ENCODE results near the gene SYT8. TPM values are rescaled to one million over a fixed set of nuclear protein-coding genes. Genes with fewer than 3 reads are reported as not detected.

SYT8 gene
- total and polyA plus RNA-seq, 5 experiments from 2014 or later = not detected

DNA sequence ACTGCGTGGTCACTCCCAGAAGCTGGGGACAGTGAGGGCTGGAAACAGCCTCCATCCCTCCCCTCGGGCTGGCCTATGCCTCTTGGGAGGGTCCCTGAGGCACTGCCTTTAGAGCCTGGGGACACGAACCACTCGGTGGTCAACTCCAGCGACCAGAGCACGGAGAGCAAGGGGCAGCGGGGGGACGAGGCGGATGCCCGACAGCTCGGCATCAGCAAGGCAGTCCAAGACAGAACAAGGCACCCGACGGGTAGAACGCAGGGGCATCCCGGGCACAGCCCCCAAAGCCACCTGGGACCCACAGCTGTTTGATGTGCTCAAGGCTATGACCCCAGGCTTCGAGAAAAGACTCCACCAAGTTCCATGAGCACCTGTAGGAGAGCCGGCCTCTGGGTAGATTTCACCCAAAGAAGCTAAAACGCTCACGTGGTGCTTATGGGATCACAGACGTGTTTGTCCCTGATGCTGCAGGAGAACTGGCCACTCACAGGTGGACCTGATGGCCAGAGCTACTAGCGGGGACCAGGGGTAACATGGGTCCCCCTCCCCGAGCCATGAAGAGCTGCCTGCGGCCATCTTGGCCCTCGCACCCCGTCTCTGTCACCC lies 17.6 kb downstream of the SYT8 start:
- peaks cover 0 to 4% (median 0%) of the 10 kb centered on the region in 3 donors for H3K36me3 Mint-ChIP-seq
- H3K27me3 Mint-ChIP-seq = no peaks in the 10 kb centered on the region
- POLR2A ChIA-PET = interaction anchor here (0.5 to 12.6 kb wide), 16 partner anchors 11 to 148 kb away, joined by 3 to 163 read pairs (median 8); partner anchors contain the start of genes MRPL23, PRR33 and TNNI2
- peak in 1 of 2 donors; percentile 6 for ATAC-seq
- H3K4me1 Mint-ChIP-seq = peaks cover 14 to 78% (median 77%) of the 10 kb centered on the region in 4 donors
- no peaks in the 10 kb centered on the region for H3K9me3 Mint-ChIP-seq
- DNase-seq = no peak
- peak overlapping the region; percentile 93 to 100 (median 98) for H3K27ac Mint-ChIP-seq
- peak overlapping the region; percentile 95 to 100 (median 99) for H3K4me3 Mint-ChIP-seq

DNA sequence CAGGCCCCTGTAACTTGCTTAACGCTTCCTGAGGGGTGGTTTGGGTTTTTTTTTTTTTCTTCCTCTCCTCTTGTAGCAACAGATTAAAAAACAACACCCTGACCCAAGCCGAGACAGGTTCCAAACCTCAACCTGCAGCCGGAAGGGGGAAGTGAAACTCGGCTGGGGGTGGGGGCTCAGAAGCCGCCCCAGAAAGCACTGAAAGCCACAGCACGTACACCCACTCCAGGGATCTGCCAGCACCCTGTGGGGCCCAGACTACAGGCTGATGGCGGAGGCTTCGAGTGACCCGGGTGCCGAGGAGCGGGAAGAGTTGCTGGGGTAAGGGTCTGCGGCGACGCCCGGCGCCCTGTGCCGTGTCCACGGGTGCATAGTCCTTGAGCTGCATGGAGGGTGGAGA lies 18.1 kb downstream of the SYT8 start, which contains the start of gene LSP1:
LSP1 (plus strand) TSS at position 208 of the 400 bp plus-strand sequence; CDS start at position 269, 61 bp downstream.
- DNase-seq (peak; percentile 51 to 92 (median 82)), ATAC-seq (peak; percentile 69 to 76)
- peaks cover 0 to 4% (median 3%) of the 10 kb centered on the region in 3 donors for H3K36me3 Mint-ChIP-seq
- H3K9me3 Mint-ChIP-seq = no peaks in the 10 kb centered on the region
- peak within 1 kb of the TSS; percentile 93 to 100 (median 98) for H3K27ac Mint-ChIP-seq
- H3K27me3 Mint-ChIP-seq = no peaks in the 10 kb centered on the region
- H3K4me1 Mint-ChIP-seq = peaks cover 14 to 77% (median 75%) of the 10 kb centered on the region in 4 donors
- peak within 1 kb of the TSS; percentile 95 to 100 (median 99) for H3K4me3 Mint-ChIP-seq
- POLR2A ChIA-PET = interaction anchor here (0.6 to 12.6 kb wide), 17 partner anchors 11 to 154 kb away, joined by 3 to 163 read pairs (median 8); partner anchors contain the start of genes MRPL23, PRR33 and TNNI2

GRCh38 chr11:1853376-1854131 lies 18.8 kb downstream of the SYT8 start:
- Mint-ChIP-seq H3K27ac (peak overlapping the region; percentile 93 to 100 (median 98)), H3K4me3 (peak overlapping the region; percentile 95 to 100 (median 99)), H3K4me1 (peaks cover 15 to 77% (median 72%) of the 10 kb centered on the region in 4 donors), H3K27me3 (no peaks in the 10 kb centered on the region), H3K9me3 (no peaks in the 10 kb centered on the region), H3K36me3 (peaks cover 0 to 9% (median 4%) of the 10 kb centered on the region in 3 donors)
- DNase-seq = no peak
- POLR2A ChIA-PET = interaction anchor here (0.6 to 12.6 kb wide), 19 partner anchors 8 to 298 kb away, joined by 3 to 163 read pairs (median 8); partner anchors contain the start of genes MRPL23, PRR33 and TNNI2
- no peak for ATAC-seq

GRCh38 chr11:1854132-1854948 lies 19.6 kb downstream of the SYT8 start:
- Mint-ChIP-seq H3K27me3 (no peaks in the 10 kb centered on the region), H3K36me3 (peaks cover 0 to 12% (median 4%) of the 10 kb centered on the region in 3 donors), H3K27ac (peak overlapping the region; percentile 93 to 100 (median 98)), H3K4me3 (peak overlapping the region; percentile 95 to 100 (median 99)), H3K9me3 (no peaks in the 10 kb centered on the region), H3K4me1 (peaks cover 20 to 75% (median 67%) of the 10 kb centered on the region in 4 donors)
- POLR2A ChIA-PET = interaction anchor here (0.7 to 12.6 kb wide), 16 partner anchors 8 to 297 kb away, joined by 3 to 163 read pairs (median 12); partner anchors contain the start of genes MRPL23 and PRR33
- DNase-seq = no peak
- no peak for ATAC-seq

DNA sequence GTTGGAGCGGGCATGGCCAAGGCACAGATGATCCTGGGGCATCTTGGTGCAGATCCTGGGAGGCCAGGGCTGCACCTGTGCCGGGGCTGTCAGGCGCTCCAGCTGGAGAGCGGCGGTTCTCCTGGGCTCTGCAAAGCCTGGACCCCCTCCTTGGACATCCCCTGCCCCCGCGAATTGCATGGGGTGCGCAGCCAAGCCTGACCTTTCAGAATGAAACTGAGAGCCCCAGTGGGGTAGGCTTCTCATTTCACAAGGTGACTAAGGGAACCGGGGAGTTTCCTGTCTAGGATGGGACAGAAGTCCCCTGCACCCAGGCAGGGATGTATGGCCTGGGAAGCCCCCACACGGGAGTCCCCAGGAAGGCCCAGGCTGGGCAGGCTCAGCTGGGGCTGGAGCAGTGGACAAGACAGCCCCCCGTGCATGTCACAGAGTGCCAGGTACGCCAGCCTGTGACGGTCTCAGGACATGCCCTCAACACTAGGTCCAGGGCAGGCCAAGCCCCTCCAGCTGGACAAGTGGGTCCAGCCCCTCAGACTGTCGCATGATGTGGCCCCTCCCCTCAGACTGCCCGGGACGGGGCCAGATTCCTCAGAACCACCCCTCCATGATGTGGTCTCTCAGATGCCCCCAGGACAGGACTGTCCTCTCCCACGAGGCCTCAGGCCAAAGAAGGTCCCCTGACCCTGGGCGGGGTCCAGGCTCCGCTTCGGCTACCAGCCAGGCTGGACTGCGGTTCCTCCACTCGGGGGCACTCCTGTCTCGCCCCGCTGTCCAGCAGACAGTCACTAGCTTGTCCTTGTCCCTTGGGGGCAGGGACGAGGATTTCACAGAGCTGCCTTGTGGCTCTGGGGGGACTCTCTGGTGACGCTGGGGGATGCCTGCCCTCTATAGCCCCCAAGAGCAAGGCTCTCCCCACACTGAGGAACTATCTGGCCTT lies 20.4 kb downstream of the SYT8 start:
- Mint-ChIP-seq H3K4me1 (peaks cover 20 to 68% (median 60%) of the 10 kb centered on the region in 4 donors), H3K4me3 (peak overlapping the region; percentile 61 to 100 (median 98)), H3K27ac (peak overlapping the region in 7 of 10 donors; percentile 34 to 90 (median 48)), H3K27me3 (no peaks in the 10 kb centered on the region), H3K9me3 (no peaks in the 10 kb centered on the region), H3K36me3 (peaks cover 0 to 14% (median 4%) of the 10 kb centered on the region in 3 donors)
- POLR2A ChIA-PET = interaction anchor here (1.1 to 12.6 kb wide), 9 partner anchors 9 to 100 kb away, joined by 3 to 163 read pairs (median 14); partner anchors contain the start of gene PRR33
- DNase-seq (no peak), ATAC-seq (no peak)

DNA sequence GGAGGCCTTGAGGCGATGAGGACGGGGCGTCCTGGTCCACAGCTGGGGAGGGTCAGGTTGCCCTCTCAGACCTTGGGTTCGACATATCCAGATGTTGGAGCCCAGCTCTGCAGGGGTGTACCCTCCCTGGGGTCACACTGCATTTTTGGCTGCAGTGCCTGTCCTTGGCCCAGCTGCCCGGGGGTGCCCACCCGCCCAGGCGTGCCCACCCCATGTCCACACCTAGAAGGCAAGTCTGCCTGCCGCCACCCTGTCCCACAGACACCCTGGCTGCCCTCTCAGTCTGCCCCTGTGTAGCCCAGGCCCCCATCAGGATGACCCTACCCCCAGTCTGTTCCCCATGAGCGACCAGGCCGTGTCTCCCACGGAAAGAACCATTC lies 21.1 kb downstream of the SYT8 start:
- no peaks in the 10 kb centered on the region for H3K27me3 Mint-ChIP-seq
- H3K36me3 Mint-ChIP-seq = peaks cover 0 to 14% (median 4%) of the 10 kb centered on the region in 3 donors
- H3K4me1 Mint-ChIP-seq = peaks cover 20 to 61% (median 53%) of the 10 kb centered on the region in 4 donors
- H3K4me3 Mint-ChIP-seq = peak overlapping the region; percentile 34 to 100 (median 46)
- POLR2A ChIA-PET = interaction anchor here (1.6 to 12.6 kb wide), 5 partner anchors 10 to 100 kb away, joined by 4 to 163 read pairs (median 24); partner anchors contain the start of gene PRR33
- peak overlapping the region; percentile 14 to 90 (median 64) for H3K27ac Mint-ChIP-seq
- DNase-seq (no peak), ATAC-seq (no peak)
- no peaks in the 10 kb centered on the region for H3K9me3 Mint-ChIP-seq

DNA sequence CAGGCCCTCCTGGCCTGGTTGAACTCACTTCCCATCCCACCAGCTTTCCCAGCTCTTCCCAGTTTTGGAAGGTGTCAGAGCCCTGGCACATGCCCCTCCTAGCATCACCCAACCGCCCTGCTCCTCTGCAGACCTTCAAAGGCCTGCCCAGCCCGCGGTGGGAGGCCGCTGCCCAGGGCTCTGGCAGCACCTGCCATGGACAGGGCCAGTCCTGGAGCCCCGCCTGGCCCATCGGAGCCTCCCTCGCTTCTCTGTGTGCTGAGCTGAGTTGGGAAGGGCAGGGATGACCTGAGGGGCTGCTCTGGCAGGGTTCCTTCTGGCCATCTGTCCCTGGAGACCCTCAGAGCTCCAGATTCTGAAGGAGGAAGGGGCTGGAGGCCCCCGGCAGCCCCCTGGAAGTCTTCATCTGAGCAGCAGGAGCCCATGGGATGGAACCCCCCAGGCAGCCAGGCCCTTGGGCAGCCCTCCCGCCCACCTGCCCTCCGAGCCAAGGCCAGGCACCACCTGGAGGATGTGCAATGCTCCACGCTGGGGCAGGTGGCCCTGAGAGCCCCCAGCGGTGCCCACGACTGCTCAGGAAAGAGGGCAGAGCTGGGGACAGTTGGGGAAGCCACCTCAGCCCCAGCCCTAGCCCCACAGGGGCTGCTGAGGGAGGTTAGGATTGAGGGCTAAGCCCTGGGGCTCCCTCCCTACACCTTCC lies 21.7 kb downstream of the SYT8 start:
- H3K36me3 Mint-ChIP-seq = peaks cover 0 to 14% (median 4%) of the 10 kb centered on the region in 3 donors
- H3K4me1 Mint-ChIP-seq = peaks cover 20 to 55% (median 47%) of the 10 kb centered on the region in 4 donors
- no peak for ATAC-seq
- H3K27me3 Mint-ChIP-seq = no peaks in the 10 kb centered on the region
- H3K27ac Mint-ChIP-seq = peak overlapping the region; percentile 9 to 90 (median 64)
- POLR2A ChIA-PET = interaction anchor here (1.6 to 12.6 kb wide), 4 partner anchors 10 to 101 kb away, joined by 4 to 163 read pairs (median 25); partner anchors contain the start of gene PRR33
- no peaks in the 10 kb centered on the region for H3K9me3 Mint-ChIP-seq
- H3K4me3 Mint-ChIP-seq = peak overlapping the region; percentile 26 to 95 (median 42)
- no peak for DNase-seq

- peaks cover 20 to 50% (median 42%) of the 10 kb centered on the region in 4 donors for H3K4me1 Mint-ChIP-seq
- H3K4me3 Mint-ChIP-seq = no peak overlapping the region
- POLR2A ChIA-PET = interaction anchor here (0.9 to 12.6 kb wide), 6 partner anchors 9 to 102 kb away, joined by 3 to 163 read pairs (median 14); partner anchors contain the start of gene PRR33
- H3K36me3 Mint-ChIP-seq = peaks cover 0 to 14% (median 4%) of the 10 kb centered on the region in 3 donors
- no peak for ATAC-seq
- H3K27ac Mint-ChIP-seq = no peak overlapping the region
- H3K27me3 Mint-ChIP-seq = no peaks in the 10 kb centered on the region
- no peak for DNase-seq
- no peaks in the 10 kb centered on the region for H3K9me3 Mint-ChIP-seq
Measured at GRCh38 chr11:1857064-1857463, 22.3 kb downstream of the SYT8 start.

GRCh38 chr11:1858154-1858553 lies 23.4 kb downstream of the SYT8 start:
- DNase-seq (no peak), ATAC-seq (no peak)
- H3K27me3 Mint-ChIP-seq = no peaks in the 10 kb centered on the region
- H3K27ac Mint-ChIP-seq = peak overlapping the region in 6 of 10 donors; percentile 37 to 80 (median 69)
- H3K9me3 Mint-ChIP-seq = no peaks in the 10 kb centered on the region
- H3K4me1 Mint-ChIP-seq = peaks cover 12 to 40% (median 31%) of the 10 kb centered on the region in 4 donors
- H3K4me3 Mint-ChIP-seq = peak overlapping the region in 3 of 10 donors; percentile 6 to 51 (median 49)
- H3K36me3 Mint-ChIP-seq = peaks cover 0 to 15% (median 0%) of the 10 kb centered on the region in 3 donors
- POLR2A ChIA-PET = interaction anchor here (0.7 to 4.6 kb wide), 5 partner anchors 12 to 50 kb away, joined by 3 to 24 read pairs (median 3); no protein-coding TSS in a partner anchor

GRCh38 chr11:1858576-1858975 lies 23.8 kb downstream of the SYT8 start:
- DNase-seq (no peak), ATAC-seq (no peak)
- POLR2A ChIA-PET = interaction anchor here (0.7 to 4.6 kb wide), 3 partner anchors 11 to 50 kb away, joined by 3 to 24 read pairs (median 3); no protein-coding TSS in a partner anchor
- H3K4me1 Mint-ChIP-seq = peaks cover 13 to 40% (median 29%) of the 10 kb centered on the region in 4 donors
- H3K36me3 Mint-ChIP-seq = peaks cover 0 to 16% (median 0%) of the 10 kb centered on the region in 3 donors
- peak overlapping the region in 3 of 10 donors; percentile 6 to 49 (median 26) for H3K4me3 Mint-ChIP-seq
- no peaks in the 10 kb centered on the region for H3K27me3 Mint-ChIP-seq
- H3K9me3 Mint-ChIP-seq = no peaks in the 10 kb centered on the region
- peak overlapping the region in 6 of 10 donors; percentile 9 to 80 (median 53) for H3K27ac Mint-ChIP-seq

Data from naive thymus-derived CD8-positive, alpha-beta T cell (primary cell).